ENCODE data around the gene NPFF.
"Not testable (repeated sequence)": the region's sequence is repeated elsewhere in the genome, so short reads cannot be mapped to it uniquely, and the experiment has no call there.

Gene NPFF

DNA sequence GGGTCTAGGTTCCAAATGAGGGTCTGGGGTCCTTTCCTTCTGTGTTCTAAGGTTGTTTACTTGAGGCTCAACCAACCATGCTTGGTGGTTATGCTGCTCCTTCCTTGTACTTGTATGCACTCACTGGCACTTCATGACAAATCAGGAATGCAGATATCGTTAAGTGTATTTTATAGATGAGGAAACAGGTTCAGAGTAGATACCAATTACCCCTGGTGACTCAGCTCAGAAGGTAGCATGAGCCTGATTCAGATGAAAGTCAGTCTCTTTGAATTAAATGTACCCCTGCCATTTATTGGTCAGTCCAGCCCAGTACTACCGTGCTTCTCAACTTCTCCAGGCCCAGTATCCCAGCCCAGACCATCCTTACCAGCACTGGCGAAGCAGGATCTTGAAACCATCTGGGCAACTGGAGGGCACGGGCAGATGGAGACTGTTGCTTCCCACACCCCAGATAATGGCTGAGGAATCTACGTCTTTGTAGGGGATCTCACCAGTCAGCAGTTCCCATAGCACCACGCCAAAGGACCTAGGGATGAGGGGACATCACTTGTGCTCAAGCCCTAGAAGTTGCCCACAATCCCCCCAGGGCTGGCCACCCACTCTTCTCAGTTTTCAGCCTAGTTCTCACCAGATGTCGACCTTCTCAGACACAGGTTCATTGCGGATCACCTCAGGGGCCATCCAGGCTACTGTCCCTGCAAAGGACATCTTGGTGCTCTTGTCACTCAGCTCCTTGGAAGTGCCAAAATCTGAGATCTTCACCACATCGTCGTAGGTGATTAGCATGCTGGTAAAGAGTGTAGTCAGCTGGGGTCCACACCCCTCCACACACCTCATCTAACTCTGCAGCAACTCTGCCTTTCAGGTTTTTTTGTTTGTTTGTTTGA, 22.4 kb downstream of the NPFF start:
- TF ChIP-seq JUND (IDR thresholded peaks at IDR 0.05; ENCODE audit: low read depth): no peak; the same call in 1 of the 2 replicates
- no peak for DNase-seq (ENCODE audit: low read depth in 1 of 2, low spot score in 1 of 2)
- in situ Hi-C loops (cut with HindIII; ENCODE audit: low pct_unique_long_range_greater_than_20kb, low sequenced_read_pairs): no loop called here

DNA sequence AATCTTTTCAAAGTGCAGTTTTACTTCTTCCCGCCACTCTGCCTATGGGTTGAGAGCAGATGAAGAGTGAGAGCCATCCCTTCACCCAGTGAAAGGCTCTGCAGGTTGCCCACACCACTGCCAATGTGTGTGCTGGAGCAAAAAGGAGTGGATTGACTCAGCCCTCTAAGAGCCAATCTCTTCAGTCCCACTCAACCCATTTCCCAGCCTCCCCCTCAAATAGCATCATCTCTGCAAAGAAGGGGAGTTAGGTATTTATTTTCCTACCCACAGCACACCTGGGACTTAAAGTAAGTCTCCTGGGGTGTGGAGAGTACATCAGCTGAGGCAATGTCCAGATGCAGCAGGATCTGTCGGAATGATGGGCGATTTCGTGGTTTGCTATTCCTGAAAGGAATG, 23.3 kb downstream of the NPFF start:
- TF ChIP-seq JUND (IDR thresholded peaks at IDR 0.05; ENCODE audit: low read depth): no peak
- in situ Hi-C loops (cut with HindIII; ENCODE audit: low pct_unique_long_range_greater_than_20kb, low sequenced_read_pairs): no loop called here
- no peak for DNase-seq (ENCODE audit: low read depth in 1 of 2, low spot score in 1 of 2)

DNA sequence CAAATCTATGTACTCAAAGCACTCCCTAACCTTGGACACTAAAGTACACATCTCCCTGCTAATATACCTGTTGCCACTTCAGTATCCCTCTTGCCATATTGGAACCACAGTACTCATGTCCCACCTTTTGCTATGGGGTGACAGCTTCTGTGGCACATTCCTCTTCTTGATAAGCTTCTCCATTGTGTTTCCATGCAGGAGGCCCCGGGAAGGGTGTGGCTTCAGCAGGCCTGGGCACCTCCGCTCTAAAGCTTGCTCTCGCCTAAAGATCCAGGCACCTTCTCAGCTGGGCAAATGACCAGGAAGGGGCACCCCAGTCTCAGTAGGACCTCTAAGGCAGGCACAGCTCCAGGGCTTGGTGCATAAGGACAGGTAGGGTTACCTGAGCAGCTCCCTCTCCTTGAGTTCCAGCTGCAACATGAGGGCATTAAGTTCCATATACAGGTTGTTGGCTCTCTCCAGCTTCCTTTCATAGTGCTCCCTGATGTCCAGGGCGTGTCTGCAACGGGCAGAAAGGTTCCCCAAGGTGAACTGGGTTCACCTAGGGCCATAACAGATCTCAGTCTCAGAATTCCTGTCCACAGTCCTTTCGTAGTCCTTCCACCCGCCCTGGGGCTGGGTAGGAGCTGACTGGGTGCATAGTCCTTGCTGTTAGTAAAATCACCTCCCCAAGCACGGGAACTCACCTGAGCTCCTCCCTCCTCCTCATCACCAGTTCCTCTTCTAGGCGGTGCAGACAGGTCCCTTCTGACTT, 23.9 kb downstream of the NPFF start:
- no peak for TF ChIP-seq JUND (IDR thresholded peaks at IDR 0.05; ENCODE audit: low read depth)
- no peak for DNase-seq (ENCODE audit: low read depth in 1 of 2, low spot score in 1 of 2)
- in situ Hi-C loops (cut with HindIII; ENCODE audit: low pct_unique_long_range_greater_than_20kb, low sequenced_read_pairs): no loop called here

GRCh38 chr12:53482626-53483168, 24.6 kb downstream of the NPFF start:
- no peak for TF ChIP-seq JUND (IDR thresholded peaks at IDR 0.05; ENCODE audit: low read depth)
- DNase-seq (ENCODE audit: low read depth in 1 of 2, low spot score in 1 of 2): no peak
- in situ Hi-C loops (cut with HindIII; ENCODE audit: low pct_unique_long_range_greater_than_20kb, low sequenced_read_pairs): no loop called here

DNA sequence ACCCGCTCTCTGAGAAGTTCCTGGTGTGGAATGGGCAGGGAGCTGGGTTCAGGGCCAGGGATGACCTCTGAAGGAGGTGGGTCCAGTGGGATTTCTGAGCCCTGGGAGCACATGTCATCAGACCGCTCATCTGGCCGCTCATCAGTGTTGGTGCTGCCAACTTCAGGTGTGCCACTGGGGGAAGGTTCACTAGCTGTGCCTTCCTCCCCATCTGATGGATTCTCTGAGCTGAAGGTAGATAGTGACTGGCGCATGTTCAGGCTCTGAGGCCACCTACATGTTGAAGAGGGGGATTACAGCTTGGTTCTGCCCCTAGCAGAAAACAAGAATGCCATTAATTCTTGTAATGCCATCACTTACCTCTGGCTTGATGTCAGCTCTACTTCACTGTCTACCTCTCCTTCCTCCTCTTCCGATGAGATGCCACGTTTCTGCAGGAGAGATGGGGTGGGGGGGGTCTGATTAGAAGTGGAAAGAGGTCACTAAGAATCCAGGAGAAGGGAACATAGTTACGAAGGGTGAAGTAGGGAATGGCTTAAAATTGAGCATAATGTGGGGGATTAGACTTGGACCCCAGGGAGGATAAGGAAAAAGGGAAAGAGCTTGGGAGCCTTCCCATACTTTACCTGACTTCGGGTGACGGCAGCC, 25.2 kb downstream of the NPFF start:
- no peak for TF ChIP-seq JUND (IDR thresholded peaks at IDR 0.05; ENCODE audit: low read depth)
- no peak for DNase-seq (ENCODE audit: low read depth in 1 of 2, low spot score in 1 of 2)
- in situ Hi-C loops (cut with HindIII; ENCODE audit: low pct_unique_long_range_greater_than_20kb, low sequenced_read_pairs): no loop called here

- DNase-seq (ENCODE audit: low read depth in 1 of 2, low spot score in 1 of 2); in situ Hi-C loops (cut with HindIII; ENCODE audit: low pct_unique_long_range_greater_than_20kb, low sequenced_read_pairs): not testable (repeated sequence)
These were observed 25.8 kb downstream of the NPFF start for GRCh38 chr12:53481458-53481857.

DNA sequence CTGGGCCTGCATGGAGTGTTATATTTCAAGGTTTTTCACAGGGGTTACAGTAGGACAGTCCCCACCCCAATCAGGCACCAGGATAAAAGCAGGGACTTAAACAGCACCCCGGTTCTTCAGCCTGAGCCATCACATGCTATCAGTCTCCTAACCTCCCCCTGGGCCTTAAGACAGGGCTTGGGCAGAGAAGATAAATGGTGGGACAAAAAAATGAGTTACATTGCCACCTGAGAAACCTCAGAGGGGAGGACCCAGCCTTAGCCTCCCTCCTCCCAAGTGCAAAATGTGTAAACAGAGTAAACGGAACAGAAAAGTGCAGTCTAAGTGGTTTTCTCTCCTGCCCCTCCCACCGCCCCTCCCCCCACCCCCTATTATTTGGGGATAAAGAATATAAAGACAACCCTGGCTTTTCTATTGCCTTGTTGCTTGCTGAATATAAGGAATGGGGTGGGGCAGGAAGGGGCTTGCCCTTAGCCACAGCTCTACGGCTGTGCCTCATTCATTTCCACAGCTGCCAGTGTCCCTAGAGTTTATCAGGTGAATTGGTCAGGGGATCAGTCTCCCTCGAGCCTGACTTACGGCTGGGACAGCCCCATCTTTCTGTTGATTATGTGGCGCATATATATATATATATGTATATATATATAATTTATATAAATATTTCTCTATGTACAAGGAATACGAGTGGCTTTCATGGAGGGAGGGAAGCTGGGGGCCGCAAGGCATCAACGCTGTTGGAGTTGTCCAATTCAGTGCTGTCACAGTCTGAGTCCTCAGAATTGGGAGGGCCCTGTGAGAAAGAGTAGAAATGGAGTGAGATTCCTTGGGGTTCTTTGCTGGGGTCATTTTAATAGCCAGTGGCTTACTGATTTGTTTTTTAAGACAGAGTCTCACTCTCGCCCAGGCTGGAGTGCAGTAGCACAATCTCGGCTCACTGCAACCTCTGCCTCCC, 26.5 kb downstream of the NPFF start:
- no peak for DNase-seq (ENCODE audit: low read depth in 1 of 2, low spot score in 1 of 2)
- no peak for TF ChIP-seq JUND (IDR thresholded peaks at IDR 0.05; ENCODE audit: low read depth)
- in situ Hi-C loops (cut with HindIII; ENCODE audit: low pct_unique_long_range_greater_than_20kb, low sequenced_read_pairs): no loop called here

- no peak for DNase-seq (ENCODE audit: low read depth in 1 of 2, low spot score in 1 of 2)
- in situ Hi-C loops (cut with HindIII; ENCODE audit: low pct_unique_long_range_greater_than_20kb, low sequenced_read_pairs): no loop called here
- no peak for TF ChIP-seq JUND (IDR thresholded peaks at IDR 0.05; ENCODE audit: low read depth)
These were observed 28.0 kb downstream of the NPFF start for GRCh38 chr12:53479331-53479730.

GRCh38 chr12:53478865-53479264, 28.4 kb downstream of the NPFF start:
- in situ Hi-C loops (cut with HindIII; ENCODE audit: low pct_unique_long_range_greater_than_20kb, low sequenced_read_pairs): no loop called here
- DNase-seq (ENCODE audit: low read depth in 1 of 2, low spot score in 1 of 2): no peak
- TF ChIP-seq JUND (IDR thresholded peaks at IDR 0.05; ENCODE audit: low read depth): no peak

GRCh38 chr12:53476769-53477209, 30.5 kb downstream of the NPFF start:
- no peak for DNase-seq (ENCODE audit: low read depth in 1 of 2, low spot score in 1 of 2)
- no peak for TF ChIP-seq JUND (IDR thresholded peaks at IDR 0.05; ENCODE audit: low read depth)
- in situ Hi-C loops (cut with HindIII; ENCODE audit: low pct_unique_long_range_greater_than_20kb, low sequenced_read_pairs): no loop called here

GRCh38 chr12:53474819-53475218, 32.5 kb downstream of the NPFF start:
- no peak for DNase-seq (ENCODE audit: low read depth in 1 of 2, low spot score in 1 of 2)
- in situ Hi-C loops (cut with HindIII; ENCODE audit: low pct_unique_long_range_greater_than_20kb, low sequenced_read_pairs): no loop called here
- TF ChIP-seq JUND (IDR thresholded peaks at IDR 0.05; ENCODE audit: low read depth): no peak

GRCh38 chr12:53474077-53474476, 33.2 kb downstream of the NPFF start:
- no peak for TF ChIP-seq JUND (IDR thresholded peaks at IDR 0.05; ENCODE audit: low read depth)
- no peak for DNase-seq (ENCODE audit: low read depth in 1 of 2, low spot score in 1 of 2)
- in situ Hi-C loops (cut with HindIII; ENCODE audit: low pct_unique_long_range_greater_than_20kb, low sequenced_read_pairs): no loop called here

Measured in T47D (cell line).